T-helper 2 cell treated with Interferon-gamma antibody and Interleukin-4, amounts not matched to agents 100 ng/mL and 5 ng/mL, for 36 hours (primary cell): ENCODE results near the gene H1-8. TPM values are rescaled to one million over a fixed set of nuclear protein-coding genes. Genes with fewer than 3 reads are reported as not detected.
"Not testable (repeated sequence)": the region's sequence is repeated elsewhere in the genome, so short reads cannot be mapped to it uniquely, and the experiment has no call there.

Source experiments
- intact Hi-C: fragments of 100-400 bp; cut with micrococcal nuclease; formaldehyde crosslinking; loops from one replicate; pipeline ENCODE4 v1.15.1; 2023
- total RNA-seq: library from RNA; stranded (reverse); gene quantifications from 2 replicates; pipeline ENCODE4 v1.2.3, GENCODE V29; 2022

The H1-8 gene
- total RNA-seq, 1 donor from 2014 or later = not detected

GRCh38 chr3:129532261-129532660, 10.7 kb upstream of the H1-8 start:
- intact Hi-C loops = no loop called here

- intact Hi-C loops = no loop called here
Observed at GRCh38 chr3:129533406-129533805, 9.6 kb upstream of the H1-8 start.

GRCh38 chr3:129534428-129535027, 8.4 kb upstream of the H1-8 start:
- intact Hi-C loops = no loop called here

GRCh38 chr3:129535075-129535474, 7.9 kb upstream of the H1-8 start:
- intact Hi-C loops = no loop called here

- intact Hi-C loops = no loop called here
Observed at GRCh38 chr3:129536374-129536667, 6.7 kb upstream of the H1-8 start.

- intact Hi-C loops = no loop called here
Observed at GRCh38 chr3:129536804-129537203, 6.2 kb upstream of the H1-8 start.

GRCh38 chr3:129539206-129539605, 3.8 kb upstream of the H1-8 start:
- intact Hi-C loops = no loop called here

GRCh38 chr3:129540776-129541516, 2.0 kb upstream of the H1-8 start:
- intact Hi-C loops = no loop called here

GRCh38 chr3:129542747-129543146, 228 bp upstream of the H1-8 start:
- intact Hi-C loops = no loop called here

GRCh38 chr3:129543999-129544398, 1.0 kb downstream of the H1-8 start:
- intact Hi-C loops = no loop called here

- intact Hi-C loops = not testable (repeated sequence)
Observed at GRCh38 chr3:129545951-129546350, 3.0 kb downstream of the H1-8 start.

- intact Hi-C loops = no loop called here
Observed at GRCh38 chr3:129547241-129547640, 4.3 kb downstream of the H1-8 start.

- intact Hi-C loops = no loop called here
Observed at GRCh38 chr3:129548104-129548965, 5.4 kb downstream of the H1-8 start.

- intact Hi-C loops = no loop called here
Observed at GRCh38 chr3:129549006-129549800, 6.2 kb downstream of the H1-8 start.

GRCh38 chr3:129549805-129550204, 6.8 kb downstream of the H1-8 start:
- intact Hi-C loops = no loop called here

- intact Hi-C loops = no loop called here
Observed at GRCh38 chr3:129552287-129553050, 9.5 kb downstream of the H1-8 start.

GRCh38 chr3:129553171-129553570, 10.2 kb downstream of the H1-8 start:
- intact Hi-C loops = no loop called here

GRCh38 chr3:129553719-129554118, 10.7 kb downstream of the H1-8 start:
- intact Hi-C loops = no loop called here

GRCh38 chr3:129554356-129555152, 11.6 kb downstream of the H1-8 start:
- intact Hi-C loops = no loop called here

- intact Hi-C loops = no loop called here
Observed at GRCh38 chr3:129555153-129555550, 12.2 kb downstream of the H1-8 start.
